Suprapubic skin (tissue), 4 donors: ENCODE measurements around the gene ZNF423.

ENCODE experiments used
- EP300 ChIP-seq: sonication (generic); formaldehyde crosslinking; IDR thresholded peaks from one replicate; pipeline ENCODE4 v1.6.1; 2017; ENCODE audit warnings: antibody characterized with exemption
- POLR2A ChIP-seq, 2 donors: fragments of 450-650 bp; IDR thresholded peaks; one replicate each; pipeline ENCODE4 v1.6.1; 2017; ENCODE audit warnings: antibody characterized with exemption in 2 of 2, mild to moderate bottlenecking in 2 of 2, moderate library complexity in 2 of 2
- POLR2AphosphoS5 ChIP-seq, 3 donors: sonication (generic); formaldehyde crosslinking; IDR thresholded peaks; one replicate each; pipeline ENCODE4 v1.6.1; 2017; ENCODE audit warnings: antibody characterized with exemption in 3 of 3
- TF ChIP-seq, protein P1 (sequence below), 2 donors: fragments of 200-600 bp in 1 of 2; fragments of 450-650 bp in 1 of 2; sonication (generic) in 1 of 2; IDR thresholded peaks; one replicate each; pipeline ENCODE4 v1.5.1; 2016 to 2019; ENCODE audit warnings: antibody characterized with exemption in 2 of 2, mild to moderate bottlenecking in 1 of 2, moderate library complexity in 1 of 2

- TF ChIP-seq, protein P1, sequence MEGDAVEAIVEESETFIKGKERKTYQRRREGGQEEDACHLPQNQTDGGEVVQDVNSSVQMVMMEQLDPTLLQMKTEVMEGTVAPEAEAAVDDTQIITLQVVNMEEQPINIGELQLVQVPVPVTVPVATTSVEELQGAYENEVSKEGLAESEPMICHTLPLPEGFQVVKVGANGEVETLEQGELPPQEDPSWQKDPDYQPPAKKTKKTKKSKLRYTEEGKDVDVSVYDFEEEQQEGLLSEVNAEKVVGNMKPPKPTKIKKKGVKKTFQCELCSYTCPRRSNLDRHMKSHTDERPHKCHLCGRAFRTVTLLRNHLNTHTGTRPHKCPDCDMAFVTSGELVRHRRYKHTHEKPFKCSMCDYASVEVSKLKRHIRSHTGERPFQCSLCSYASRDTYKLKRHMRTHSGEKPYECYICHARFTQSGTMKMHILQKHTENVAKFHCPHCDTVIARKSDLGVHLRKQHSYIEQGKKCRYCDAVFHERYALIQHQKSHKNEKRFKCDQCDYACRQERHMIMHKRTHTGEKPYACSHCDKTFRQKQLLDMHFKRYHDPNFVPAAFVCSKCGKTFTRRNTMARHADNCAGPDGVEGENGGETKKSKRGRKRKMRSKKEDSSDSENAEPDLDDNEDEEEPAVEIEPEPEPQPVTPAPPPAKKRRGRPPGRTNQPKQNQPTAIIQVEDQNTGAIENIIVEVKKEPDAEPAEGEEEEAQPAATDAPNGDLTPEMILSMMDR (IDR thresholded peaks at IDR 0.05), result no peak
- TF ChIP-seq EP300, result no peak
- TF ChIP-seq POLR2A (IDR thresholded peaks at IDR 0.05), result no peak
- no peak for TF ChIP-seq POLR2AphosphoS5 (IDR thresholded peaks at IDR 0.05)
Measured at GRCh38 chr16:49757559-49758069, 98.3 kb downstream of the ZNF423 start.
